Brain microvascular endothelial cell (primary cell): ENCODE data around the gene SLC9C2.

ENCODE experiments used
- DNase-seq: peaks from one replicate; pipeline ENCODE4 v3.0.0-alpha.2; 2020
- H3K27ac ChIP-seq: fragments of 250-450 bp; sonication (Bioruptor Pico); 2 replicates; pipeline ENCODE4 v1.5.1; 2020; ENCODE audit warnings: mild to moderate bottlenecking, moderate library complexity
- H3K27me3 ChIP-seq: fragments of 250-450 bp; sonication (Bioruptor Pico); replicated peaks from 2 replicates; pipeline ENCODE4 v1.5.1; 2020; ENCODE audit warnings: mild to moderate bottlenecking
- H3K36me3 ChIP-seq: fragments of 250-450 bp; sonication (Bioruptor Pico); replicated peaks from 2 replicates; pipeline ENCODE4 v1.5.1; 2020; ENCODE audit warnings: mild to moderate bottlenecking
- H3K4me3 ChIP-seq: 2 replicates; pipeline ENCODE4 v1.5.1; 2011; ENCODE audit warnings: low read depth, mild to moderate bottlenecking, control low read depth, low read length, moderate library complexity
- CTCF ChIP-seq: IDR thresholded peaks from 2 replicates; pipeline ENCODE4 v1.5.1; 2011; ENCODE audit warnings: low read depth, mild to moderate bottlenecking, moderate library complexity, low read length, control low read depth, inconsistent platforms; ENCODE audit errors: missing control alignments
- in situ Hi-C: cut with HindIII; loops from 2 replicates; pipeline ENCODE4 v1.10.0; 2017; ENCODE audit warnings: low sequenced_read_pairs, low pct_ligation_motif_present

SLC9C2 gene

DNA sequence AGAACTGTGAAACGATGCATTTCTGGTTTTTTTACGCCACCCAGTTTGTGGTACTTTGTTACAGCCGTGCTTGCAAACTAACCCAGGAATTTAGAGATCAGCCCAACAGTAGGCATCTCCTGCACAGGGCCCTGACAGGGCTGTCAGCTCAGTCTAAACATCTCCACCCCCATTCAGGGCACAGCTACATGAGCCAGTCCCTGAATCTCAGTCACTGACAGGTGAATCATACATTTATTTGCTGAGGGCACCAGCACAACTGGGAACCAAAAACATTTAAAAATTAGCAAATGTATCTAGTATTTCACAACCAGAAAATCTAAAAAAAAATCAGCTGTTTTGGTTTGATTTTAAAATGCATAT is 95.0 kb downstream of the SLC9C2 start:
- no peaks in the 10 kb centered on the region for H3K27me3 ChIP-seq
- TF ChIP-seq CTCF: no peak
- H3K4me3 ChIP-seq: no peak overlapping the region
- no peaks in the 10 kb centered on the region for H3K36me3 ChIP-seq
- in situ Hi-C loops: no loop called here
- no peak overlapping the region for H3K27ac ChIP-seq
- DNase-seq: no peak

- DNase-seq: peak; percentile 57
- no peaks in the 10 kb centered on the region for H3K36me3 ChIP-seq
- H3K27ac ChIP-seq: no peak overlapping the region
- H3K27me3 ChIP-seq: no peaks in the 10 kb centered on the region
- TF ChIP-seq CTCF: no peak
- no peak overlapping the region for H3K4me3 ChIP-seq
- in situ Hi-C loops: no loop called here
These were observed 95.5 kb downstream of the SLC9C2 start for GRCh38 chr1:173507205-173507846.

GRCh38 chr1:173506437-173506836 is 96.4 kb downstream of the SLC9C2 start:
- Histone ChIP-seq H3K27me3 (no peaks in the 10 kb centered on the region), H3K27ac (no peak overlapping the region), H3K36me3 (no peaks in the 10 kb centered on the region), H3K4me3 (no peak overlapping the region)
- no peak for DNase-seq
- in situ Hi-C loops: no loop called here
- TF ChIP-seq CTCF: peak; percentile 9

- in situ Hi-C loops: no loop called here
- H3K27me3 ChIP-seq: no peaks in the 10 kb centered on the region
- no peak for DNase-seq
- TF ChIP-seq CTCF: no peak
- H3K27ac ChIP-seq: no peak overlapping the region
- no peaks in the 10 kb centered on the region for H3K36me3 ChIP-seq
- no peak overlapping the region for H3K4me3 ChIP-seq
These were observed 97.5 kb downstream of the SLC9C2 start for GRCh38 chr1:173505391-173505790.

- Histone ChIP-seq H3K4me3 (no peak overlapping the region), H3K27me3 (no peaks in the 10 kb centered on the region), H3K27ac (no peak overlapping the region), H3K36me3 (no peaks in the 10 kb centered on the region)
- no peak for DNase-seq
- TF ChIP-seq CTCF: no peak
- in situ Hi-C loops: no loop called here
These were observed 98.6 kb downstream of the SLC9C2 start for GRCh38 chr1:173504268-173504667.

- no peak overlapping the region for H3K27ac ChIP-seq
- no peak overlapping the region for H3K4me3 ChIP-seq
- in situ Hi-C loops: no loop called here
- H3K36me3 ChIP-seq: no peaks in the 10 kb centered on the region
- no peaks in the 10 kb centered on the region for H3K27me3 ChIP-seq
- no peak for DNase-seq
- TF ChIP-seq CTCF: no peak
These were observed 99.5 kb downstream of the SLC9C2 start for GRCh38 chr1:173503391-173503790.
